ENCODE measurements around the gene SOCS1.

SOCS1 gene

GRCh38 chr16:11259655-11260595 is 3.9 kb upstream of the SOCS1 start:
- no peak for DNase-seq

DNA sequence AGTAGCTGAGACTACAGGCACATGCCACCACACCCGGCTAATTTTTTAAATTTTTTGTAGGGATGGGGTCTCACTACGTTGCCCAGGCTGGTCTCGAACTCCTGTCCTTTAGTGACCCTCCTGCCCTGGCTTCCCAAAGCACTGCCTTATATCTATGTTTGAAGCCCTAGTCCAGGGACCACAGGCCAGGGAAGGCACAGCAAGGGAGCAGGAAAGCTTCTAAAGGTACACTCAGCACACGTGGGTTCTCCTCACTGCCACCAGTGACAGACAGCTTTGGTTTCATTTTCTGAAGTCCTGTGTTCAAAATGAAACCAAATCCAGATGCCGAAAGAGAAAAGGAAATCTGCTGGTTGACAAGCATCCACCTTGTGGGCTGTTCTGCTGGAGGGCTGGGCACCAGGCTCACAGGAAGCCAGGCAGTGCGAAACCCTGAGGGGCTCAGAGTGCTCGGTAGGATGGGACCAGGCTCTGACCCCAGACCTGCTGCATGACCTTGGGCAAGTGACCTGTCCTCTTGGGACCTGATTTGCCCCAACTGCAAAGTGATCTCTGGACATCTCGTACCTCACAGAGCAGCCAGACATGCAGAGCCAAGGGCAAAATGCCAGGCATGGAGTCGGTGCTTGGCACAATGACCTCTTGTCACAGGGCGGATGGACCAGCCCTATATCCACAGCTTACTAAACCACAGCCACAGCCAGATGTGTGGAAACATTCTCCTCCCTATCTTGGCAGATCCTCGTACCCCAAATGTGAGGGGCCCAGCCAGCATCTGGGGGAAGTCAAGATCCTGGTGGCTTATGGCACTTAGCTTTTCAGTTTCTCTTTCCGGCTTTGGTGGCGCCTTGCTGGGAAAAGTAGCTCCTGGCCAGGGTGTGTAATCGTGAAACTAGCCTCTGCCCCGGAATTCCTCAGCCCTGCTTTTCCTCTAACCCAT is 2.8 kb upstream of the SOCS1 start:
- DNase-seq, result no peak

GRCh38 chr16:11257131-11257938 is 1.3 kb upstream of the SOCS1 start:
- peak; percentile 89 for DNase-seq

DNA sequence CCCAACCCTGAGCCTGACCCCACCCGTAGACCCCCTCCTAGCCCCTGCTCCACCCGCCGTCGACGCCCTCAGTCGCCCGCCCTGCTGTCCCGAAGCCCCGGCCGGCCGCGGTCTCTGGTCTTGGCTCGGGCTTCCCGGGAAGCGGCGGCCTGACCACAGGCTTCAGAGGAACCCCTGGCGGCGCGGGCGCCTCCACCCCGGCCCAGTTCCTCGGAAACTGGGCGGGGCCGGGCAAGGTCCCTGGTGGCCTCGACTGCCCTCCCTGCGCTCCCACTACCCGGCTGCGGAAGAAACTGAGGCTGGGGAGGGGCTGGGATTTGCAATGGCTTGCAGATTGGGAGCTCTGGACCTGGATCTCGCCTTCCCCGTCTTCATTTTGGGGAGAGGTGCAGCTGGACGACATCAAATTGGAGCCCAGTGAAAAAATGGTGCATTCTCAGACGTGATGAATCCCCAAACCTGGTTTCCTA is 692 bp upstream of the SOCS1 start:
- peak; percentile 87 for DNase-seq

- peak; percentile 73 for DNase-seq
Observed at GRCh38 chr16:11254913-11255736, 879 bp downstream of the SOCS1 start.

DNA sequence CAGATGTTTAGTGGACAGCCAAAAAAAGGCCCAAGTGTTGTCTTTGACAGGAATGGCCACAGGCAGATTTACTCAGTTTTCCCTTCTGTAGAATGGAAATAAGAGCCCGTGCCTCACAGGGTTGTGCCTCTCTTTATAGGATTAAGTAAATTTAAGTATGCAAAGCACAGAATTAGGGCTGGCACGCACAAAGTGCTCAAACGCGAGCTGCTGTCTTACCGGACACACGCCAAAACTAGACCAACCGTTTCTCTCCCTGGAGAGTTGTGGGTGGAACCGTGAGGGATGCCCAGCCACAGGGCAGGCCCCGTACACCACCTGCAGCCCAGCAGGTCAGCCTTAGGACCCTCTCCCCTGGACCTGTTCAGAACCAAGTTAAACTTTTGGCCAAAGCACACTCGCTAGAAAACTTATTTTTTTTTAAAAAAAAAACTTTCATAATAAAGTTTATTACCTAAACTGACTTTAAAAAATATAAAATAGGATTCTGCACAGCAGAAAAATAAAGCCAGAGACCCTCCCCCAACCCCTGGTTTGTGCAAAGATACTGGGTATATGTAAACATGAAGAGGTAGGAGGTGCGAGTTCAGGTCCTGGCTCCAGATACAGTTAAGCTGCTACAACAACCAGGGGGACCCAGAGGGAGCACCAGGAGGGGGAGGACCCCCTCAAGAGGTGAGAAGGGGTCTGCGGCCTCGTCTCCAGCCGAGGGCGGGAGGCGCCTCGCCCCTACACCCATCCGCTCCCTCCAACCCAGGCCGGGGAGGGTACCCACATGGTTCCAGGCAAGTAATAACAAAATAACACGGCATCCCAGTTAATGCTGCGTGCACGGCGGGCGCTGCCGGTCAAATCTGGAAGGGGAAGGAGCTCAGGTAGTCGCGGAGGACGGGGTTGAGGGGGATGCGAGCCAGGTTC is 1.8 kb downstream of the SOCS1 start:
- no peak for DNase-seq

- no peak for DNase-seq
Observed at GRCh38 chr16:11253009-11253994, 2.7 kb downstream of the SOCS1 start.

DNA sequence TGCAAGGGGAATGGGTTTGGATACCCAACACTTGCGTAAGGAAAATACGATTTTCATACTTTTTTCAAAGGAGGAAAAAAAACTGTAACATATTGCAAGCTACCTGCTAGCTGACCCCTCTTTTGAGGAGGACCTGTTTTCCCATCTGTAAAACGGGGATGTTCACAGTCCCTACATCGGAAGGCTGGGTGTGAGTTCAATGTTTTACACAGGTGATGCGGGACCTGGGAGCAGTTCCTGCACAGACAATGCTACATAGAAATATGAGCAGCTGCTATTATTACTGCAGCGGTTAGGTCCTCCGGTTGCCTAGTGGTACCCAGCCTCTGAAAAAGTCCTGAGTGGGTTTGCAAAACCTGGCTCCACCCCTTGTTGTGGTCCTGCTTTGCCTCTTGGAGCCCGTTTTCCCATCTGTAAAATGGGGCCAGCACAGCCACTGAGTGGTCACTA is 3.5 kb downstream of the SOCS1 start:
- DNase-seq, result no peak

GRCh38 chr16:11251525-11252481 is 4.2 kb downstream of the SOCS1 start:
- DNase-seq, result no peak

DNA sequence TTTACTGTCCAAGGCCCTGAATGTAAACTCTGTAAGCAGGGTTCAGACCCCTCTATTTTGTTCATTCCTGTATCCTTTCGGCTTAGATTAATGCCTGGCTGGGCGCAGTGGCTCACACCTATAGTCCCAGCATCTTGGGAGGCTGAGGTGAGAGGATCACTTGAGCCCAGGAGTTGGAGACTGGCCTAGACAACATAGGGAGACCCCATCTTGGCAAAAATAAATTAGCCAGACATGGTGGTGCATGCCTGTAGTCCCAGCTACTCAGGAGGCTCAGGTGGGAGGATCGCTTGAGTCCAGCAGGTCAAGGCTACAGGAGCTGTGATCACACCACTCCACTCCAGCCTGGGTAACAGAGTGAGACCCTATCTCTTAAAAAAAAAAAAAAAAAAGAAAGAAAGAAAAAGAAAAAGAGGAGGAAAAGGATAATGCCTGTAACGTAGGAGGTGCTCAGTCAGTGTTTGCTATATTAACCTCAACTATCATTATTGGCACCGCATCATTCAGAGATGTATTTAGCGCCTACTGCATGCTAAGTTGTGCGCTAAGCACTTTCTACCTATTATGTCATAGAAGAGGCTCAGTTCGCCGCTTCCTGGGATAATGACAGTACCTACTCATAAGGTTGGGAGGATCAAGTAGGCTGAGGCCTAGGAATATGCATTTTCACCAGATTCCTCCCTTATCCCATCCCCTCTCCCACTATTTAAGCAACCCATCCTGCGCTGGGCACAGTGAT is 5.0 kb downstream of the SOCS1 start:
- no peak for DNase-seq

DNA sequence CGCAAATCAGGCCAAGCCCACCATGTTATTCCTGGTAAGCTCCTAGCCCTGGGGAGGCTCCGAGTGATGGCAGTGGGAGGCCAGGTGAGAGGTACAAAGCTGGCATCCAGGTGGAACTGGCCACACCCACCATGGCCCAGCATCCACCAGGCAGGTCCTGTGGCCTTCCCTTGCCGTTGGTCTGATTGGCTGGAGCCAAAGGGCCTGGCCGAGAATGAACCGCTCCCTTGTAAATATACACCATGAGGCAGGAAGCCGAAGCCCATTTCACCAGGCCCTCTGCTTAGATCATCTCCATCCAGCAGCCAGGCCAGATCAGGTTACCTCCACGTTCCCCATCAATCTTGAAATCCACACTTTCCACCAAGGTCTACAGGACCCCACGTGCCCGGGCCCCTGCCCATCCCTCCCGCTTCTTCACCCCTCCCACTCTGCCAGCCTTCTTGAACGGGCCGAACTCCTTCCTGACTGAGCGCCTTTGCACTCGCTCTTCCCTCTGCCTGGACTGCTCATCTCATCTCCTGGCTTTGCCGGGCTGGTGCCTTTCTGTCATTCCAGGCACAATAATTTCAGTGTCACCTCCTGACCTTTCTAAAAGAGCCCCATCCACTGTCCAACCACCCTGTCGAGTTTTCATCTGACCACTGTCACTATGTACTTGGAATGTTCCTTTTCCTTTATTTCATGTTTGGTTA is 5.8 kb downstream of the SOCS1 start:
- no peak for DNase-seq

DNA sequence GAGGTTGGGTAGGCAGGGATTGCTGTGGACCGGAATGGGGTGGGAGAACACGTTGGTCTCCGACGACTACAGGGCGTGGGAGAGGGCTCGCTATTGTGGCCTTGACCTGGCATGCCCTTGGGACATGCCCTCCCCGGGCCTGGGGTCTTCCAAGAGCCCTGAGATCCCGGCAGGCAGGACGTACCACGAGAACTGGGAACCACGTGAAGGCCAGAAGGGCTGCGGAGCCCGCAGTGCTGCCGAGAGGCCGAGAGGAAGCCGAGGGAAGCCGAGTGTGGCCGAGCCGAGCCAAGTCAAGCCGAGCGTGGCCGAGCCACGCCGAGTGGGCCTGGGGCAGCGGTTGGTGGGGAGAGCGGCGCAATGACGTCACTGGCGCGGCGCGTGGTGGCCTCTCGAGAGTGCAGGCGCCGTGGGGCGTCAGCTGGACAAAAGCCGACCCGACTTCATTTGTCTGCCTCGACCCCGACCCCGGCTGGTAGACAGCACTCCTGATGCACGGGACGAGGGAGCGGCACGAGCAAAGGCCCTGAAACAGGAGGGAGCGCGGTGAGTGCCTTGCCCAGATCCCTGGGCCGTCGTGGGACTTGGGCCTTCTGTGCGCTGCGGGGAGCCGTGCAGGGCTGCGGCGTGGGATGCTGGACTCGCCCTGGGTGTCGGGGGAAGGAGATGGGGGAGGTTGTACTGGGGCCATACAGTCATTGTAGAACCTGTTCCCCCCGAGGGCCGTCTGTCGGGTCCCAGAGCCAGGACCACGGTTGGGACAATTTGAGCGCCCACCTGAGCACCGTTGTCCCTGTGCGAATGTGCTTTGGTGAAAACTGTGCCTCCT is 6.6 kb downstream of the SOCS1 start:
- DNase-seq, result no peak

DNA sequence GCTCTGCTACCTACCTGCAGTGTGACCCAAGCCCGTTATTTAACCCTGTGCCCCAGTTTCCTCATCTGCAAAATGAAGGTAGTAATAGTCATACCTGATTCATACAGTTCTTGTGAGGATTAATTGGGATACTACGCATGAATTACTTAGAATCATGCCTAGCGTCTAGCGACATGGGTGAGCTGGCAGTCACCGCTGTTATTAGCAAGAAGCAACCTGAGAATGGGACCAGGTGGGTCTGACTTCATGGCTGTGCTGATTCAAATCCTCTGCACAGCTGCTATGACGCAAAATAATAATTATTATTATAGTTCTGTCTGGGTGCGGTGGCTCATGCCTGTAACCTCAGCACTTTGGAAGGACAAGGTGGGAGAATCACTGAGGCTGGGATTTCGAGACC is 7.9 kb downstream of the SOCS1 start:
- no peak for DNase-seq

GRCh38 chr16:11245988-11246387 is 10.0 kb downstream of the SOCS1 start:
- no peak for DNase-seq

DNA sequence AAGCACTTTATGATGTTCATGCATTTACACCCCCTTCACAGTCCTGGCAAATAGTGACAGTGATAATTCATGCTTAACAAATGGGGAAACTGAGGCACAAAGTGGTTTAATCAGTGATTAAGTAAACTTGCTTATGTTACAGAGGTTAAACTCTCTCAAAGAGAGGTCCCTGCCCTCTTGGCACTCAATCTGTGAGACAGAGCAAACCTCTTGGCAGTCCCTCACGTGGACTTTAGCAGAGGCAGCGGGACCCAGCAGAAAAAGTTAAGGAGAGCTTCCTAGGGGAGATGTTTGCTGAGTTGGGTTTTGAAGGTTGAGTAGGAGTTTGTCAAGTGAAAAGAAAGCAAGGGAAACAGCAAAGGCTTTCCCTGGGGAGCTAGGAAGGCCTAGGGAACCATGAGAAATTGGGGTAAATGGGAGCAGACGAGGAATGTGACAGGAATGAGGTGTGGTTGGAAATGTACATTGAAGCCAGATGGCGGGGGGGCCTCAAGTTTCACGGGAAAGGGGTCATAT is 10.7 kb downstream of the SOCS1 start:
- no peak for DNase-seq
